GM06990 (cell line): ENCODE results near the gene MAPK10.

Experiments
- DNase-seq: peaks from one replicate; pipeline ENCODE4 v3.0.0-alpha.2; 2011; ENCODE audit not compliant: insufficient read length; ENCODE audit errors: extremely low read depth
- H3K27me3 ChIP-seq: replicated peaks from 2 replicates; pipeline ENCODE4 v1.6.0; 2011; ENCODE audit warnings: low read length; ENCODE audit not compliant: control insufficient read depth, insufficient read depth
- H3K36me3 ChIP-seq: 2 replicates; pipeline ENCODE4 v1.5.1; 2011; ENCODE audit warnings: low read length; ENCODE audit not compliant: control insufficient read depth, insufficient read depth
- H3K4me3 ChIP-seq: replicated peaks from 2 replicates; pipeline ENCODE4 v1.5.1; 2011; ENCODE audit warnings: low read depth, mild to moderate bottlenecking, control low read depth, low read length
- CTCF ChIP-seq: IDR thresholded peaks from 2 replicates; pipeline ENCODE4 v1.5.1; 2011; ENCODE audit warnings: low read length, control low read depth, mild to moderate bottlenecking, inconsistent platforms; ENCODE audit not compliant: insufficient read depth, poor library complexity, severe bottlenecking

The MAPK10 gene

GRCh38 chr4:86019906-86020305, 339.9 kb downstream of the MAPK10 start:
- Histone ChIP-seq H3K36me3 (no peaks in the 10 kb centered on the region), H3K4me3 (no peak overlapping the region), H3K27me3 (no peaks in the 10 kb centered on the region)
- no peak for DNase-seq
- TF ChIP-seq CTCF = no peak

- TF ChIP-seq CTCF = no peak
- H3K4me3 ChIP-seq = no peak overlapping the region
- H3K36me3 ChIP-seq = no peaks in the 10 kb centered on the region
- no peak for DNase-seq
- no peaks in the 10 kb centered on the region for H3K27me3 ChIP-seq
These were observed 340.5 kb downstream of the MAPK10 start for GRCh38 chr4:86019362-86019761.

- TF ChIP-seq CTCF = no peak
- H3K27me3 ChIP-seq = no peaks in the 10 kb centered on the region
- no peaks in the 10 kb centered on the region for H3K36me3 ChIP-seq
- no peak overlapping the region for H3K4me3 ChIP-seq
- no peak for DNase-seq
These were observed 344.2 kb downstream of the MAPK10 start for GRCh38 chr4:86015412-86016350.

GRCh38 chr4:86014599-86014998, 345.3 kb downstream of the MAPK10 start:
- H3K4me3 ChIP-seq = no peak overlapping the region
- peak; percentile 20 for DNase-seq
- no peaks in the 10 kb centered on the region for H3K27me3 ChIP-seq
- no peak for TF ChIP-seq CTCF
- no peaks in the 10 kb centered on the region for H3K36me3 ChIP-seq

GRCh38 chr4:86013621-86014020, 346.2 kb downstream of the MAPK10 start:
- no peak for DNase-seq
- H3K4me3 ChIP-seq = no peak overlapping the region
- TF ChIP-seq CTCF = no peak
- no peaks in the 10 kb centered on the region for H3K27me3 ChIP-seq
- H3K36me3 ChIP-seq = no peaks in the 10 kb centered on the region
